Karpas-422 (cell line): ENCODE data around the gene CTDSP1. TPM values are rescaled to one million over a fixed set of nuclear protein-coding genes. Genes with fewer than 3 reads are reported as not detected.
A peak's percentile ranks its signal among the peaks of the same experiment; 100 is the strongest.

Source experiments
- DNase-seq: peaks from one replicate; pipeline ENCODE4 v3.0.0-alpha.2; 2015
- H2AFZ ChIP-seq: fragments of 200-600 bp; sonication (generic); 2 replicates; pipeline ENCODE4 v1.6.1; 2014; ENCODE audit warnings: antibody characterized with exemption, low read length, mixed read lengths
- H3K27ac ChIP-seq: fragments of 200-600 bp; sonication (generic); 2 replicates; pipeline ENCODE4 v1.5.1; 2014; ENCODE audit warnings: mild to moderate bottlenecking, low read length, moderate library complexity
- H3K27me3 ChIP-seq: fragments of 200-600 bp; sonication (generic); 2 replicates; pipeline ENCODE4 v1.6.1; 2014; ENCODE audit warnings: low read length, mixed read lengths
- H3K36me3 ChIP-seq: fragments of 200-600 bp; sonication (generic); 2 replicates; pipeline ENCODE4 v1.6.1; 2014; ENCODE audit warnings: low read length, mixed read lengths; ENCODE audit not compliant: insufficient read depth
- H3K4me1 ChIP-seq: fragments of 200-600 bp; sonication (generic); 2 replicates; pipeline ENCODE4 v1.6.1; 2014; ENCODE audit warnings: mild to moderate bottlenecking, low read length, mixed read lengths
- H3K4me2 ChIP-seq: fragments of 200-600 bp; sonication (generic); 2 replicates; pipeline ENCODE4 v1.6.1; 2014; ENCODE audit warnings: low read length, low read depth, mild to moderate bottlenecking; ENCODE audit not compliant: poor library complexity, severe bottlenecking
- H3K4me3 ChIP-seq: fragments of 200-600 bp; sonication (generic); 2 replicates; pipeline ENCODE4 v1.5.1; 2014; ENCODE audit warnings: mild to moderate bottlenecking, antibody characterized with exemption, low read length, mixed read lengths
- H3K79me2 ChIP-seq: fragments of 200-600 bp; sonication (generic); 2 replicates; pipeline ENCODE4 v1.6.1; 2014; ENCODE audit warnings: mild to moderate bottlenecking, low read length, mixed read lengths
- H3K9ac ChIP-seq: fragments of 200-600 bp; sonication (generic); 2 replicates; pipeline ENCODE4 v1.6.0; 2014; ENCODE audit warnings: low read length
- H3K9me2 ChIP-seq: fragments of 200-600 bp; sonication (generic), shearing (Covaris generic); replicated peaks from 2 replicates; pipeline ENCODE4 v1.6.0; 2014; ENCODE audit warnings: mild to moderate bottlenecking, low read length, moderate library complexity; ENCODE audit not compliant: insufficient read depth
- H3K9me3 ChIP-seq: fragments of 300-700, 200-600 bp; sonication (generic); 2 replicates; pipeline ENCODE4 v1.6.1; 2014; ENCODE audit warnings: low read length, mixed read lengths
- H4K20me1 ChIP-seq: fragments of 200-600 bp; sonication (generic); 2 replicates; pipeline ENCODE4 v1.6.1; 2014; ENCODE audit warnings: mild to moderate bottlenecking, antibody characterized with exemption, low read length, low read depth; ENCODE audit not compliant: insufficient read depth
- total RNA-seq: library from RNA; depleted of rRNA; stranded (reverse); fragments of >200 nt; shearing (Covaris generic); gene quantifications from 2 replicates; pipeline ENCODE4 v1.2.3, GENCODE V29; 2014; ENCODE audit warnings: low replicate concordance

The CTDSP1 gene
- total RNA-seq, 1 experiment from 2014 or later, result 46.3 TPM

DNA sequence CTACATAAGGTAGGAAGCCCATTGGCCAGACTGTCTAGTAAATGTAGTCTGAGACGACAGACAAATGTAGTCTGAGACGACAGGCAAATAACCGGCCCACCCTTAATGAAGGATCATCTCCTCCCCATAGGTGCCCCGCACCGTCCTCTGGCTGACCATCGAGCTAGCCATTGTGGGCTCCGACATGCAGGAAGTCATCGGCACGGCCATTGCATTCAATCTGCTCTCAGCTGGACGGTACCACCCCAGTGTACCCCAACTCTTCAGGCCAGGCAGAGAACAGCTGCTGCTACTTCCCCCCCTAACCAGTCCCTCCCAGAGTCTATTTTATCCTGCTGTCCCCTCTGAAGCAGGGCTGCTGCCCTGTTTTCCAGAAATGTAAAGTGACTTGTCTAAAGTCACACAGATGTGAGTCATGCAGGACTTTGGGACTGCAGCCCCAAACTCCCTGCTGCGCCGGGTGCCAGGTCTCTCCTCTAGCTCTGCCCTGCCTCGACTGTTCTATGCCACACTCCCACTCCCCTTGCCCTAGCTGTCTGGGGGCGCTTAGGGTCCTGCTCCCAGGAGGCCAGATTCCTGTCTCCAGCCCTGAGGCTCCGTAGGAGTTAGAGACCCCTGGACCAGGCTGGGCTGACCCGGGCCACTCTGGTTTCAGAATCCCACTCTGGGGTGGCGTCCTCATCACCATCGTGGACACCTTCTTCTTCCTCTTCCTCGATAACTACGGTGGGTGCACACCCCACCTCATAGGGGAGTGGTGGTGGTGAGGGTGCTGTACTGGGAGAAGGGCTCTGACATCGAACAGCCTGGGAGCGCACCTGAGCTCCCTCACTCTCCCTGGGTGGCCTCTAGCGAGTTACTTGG, 12.9 kb upstream of the CTDSP1 start:
- no peak overlapping the region for H3K4me2 ChIP-seq
- DNase-seq, result no peak
- H3K4me3 ChIP-seq, result no peak overlapping the region
- H3K27me3 ChIP-seq, result no peaks in the 10 kb centered on the region
- H3K79me2 ChIP-seq, result no peaks in the 10 kb centered on the region
- H4K20me1 ChIP-seq, result no peaks in the 10 kb centered on the region
- H3K27ac ChIP-seq, result no peak overlapping the region
- no peaks in the 10 kb centered on the region for H3K9me3 ChIP-seq
- H3K36me3 ChIP-seq, result no peaks in the 10 kb centered on the region
- H3K9me2 ChIP-seq, result no peaks in the 10 kb centered on the region
- no peak overlapping the region for H2AFZ ChIP-seq
- no peak overlapping the region for H3K9ac ChIP-seq
- H3K4me1 ChIP-seq, result peaks cover 26% of the 10 kb centered on the region

DNA sequence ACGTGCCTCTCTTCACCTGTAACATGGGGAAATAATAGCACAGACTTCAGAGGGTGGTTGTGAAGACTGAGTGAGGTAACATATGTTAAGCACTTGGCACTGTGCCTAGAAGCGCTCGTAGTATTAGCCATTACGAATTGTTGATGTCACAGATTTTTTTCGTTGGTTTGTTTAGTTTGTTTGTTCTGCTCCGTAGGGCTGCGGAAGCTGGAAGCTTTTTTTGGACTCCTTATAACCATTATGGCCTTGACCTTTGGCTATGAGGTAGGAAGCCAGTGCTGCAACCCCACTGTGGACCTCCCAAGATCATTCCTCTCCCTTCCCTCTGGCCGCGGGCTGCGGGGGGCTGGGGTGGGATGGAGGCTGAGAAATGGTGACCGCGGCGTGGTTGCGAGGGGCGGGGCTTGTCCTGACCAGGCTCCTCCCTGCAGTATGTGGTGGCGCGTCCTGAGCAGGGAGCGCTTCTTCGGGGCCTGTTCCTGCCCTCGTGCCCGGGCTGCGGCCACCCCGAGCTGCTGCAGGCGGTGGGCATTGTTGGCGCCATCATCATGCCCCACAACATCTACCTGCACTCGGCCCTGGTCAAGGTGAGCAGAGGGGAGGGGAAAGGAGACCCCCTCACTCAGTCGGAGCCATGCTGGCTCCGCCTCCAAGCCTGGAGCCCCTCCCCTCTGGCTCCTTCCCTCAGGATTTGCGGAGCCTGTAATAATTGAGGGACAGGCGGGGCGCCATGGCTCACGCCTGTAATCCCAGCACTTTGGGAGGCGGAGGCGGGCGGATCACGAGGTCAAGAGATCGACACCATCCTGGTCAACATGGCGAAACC, 12.1 kb upstream of the CTDSP1 start:
- Histone ChIP-seq H3K9ac (no peak overlapping the region), H3K4me1 (peaks cover 17% of the 10 kb centered on the region), H4K20me1 (no peaks in the 10 kb centered on the region), H3K79me2 (no peaks in the 10 kb centered on the region), H3K4me3 (no peak overlapping the region), H3K4me2 (no peak overlapping the region), H3K9me3 (no peaks in the 10 kb centered on the region), H3K27ac (no peak overlapping the region), H3K36me3 (no peaks in the 10 kb centered on the region), H3K9me2 (no peaks in the 10 kb centered on the region), H2AFZ (no peak overlapping the region), H3K27me3 (no peaks in the 10 kb centered on the region)
- DNase-seq, result peak; percentile 54

DNA sequence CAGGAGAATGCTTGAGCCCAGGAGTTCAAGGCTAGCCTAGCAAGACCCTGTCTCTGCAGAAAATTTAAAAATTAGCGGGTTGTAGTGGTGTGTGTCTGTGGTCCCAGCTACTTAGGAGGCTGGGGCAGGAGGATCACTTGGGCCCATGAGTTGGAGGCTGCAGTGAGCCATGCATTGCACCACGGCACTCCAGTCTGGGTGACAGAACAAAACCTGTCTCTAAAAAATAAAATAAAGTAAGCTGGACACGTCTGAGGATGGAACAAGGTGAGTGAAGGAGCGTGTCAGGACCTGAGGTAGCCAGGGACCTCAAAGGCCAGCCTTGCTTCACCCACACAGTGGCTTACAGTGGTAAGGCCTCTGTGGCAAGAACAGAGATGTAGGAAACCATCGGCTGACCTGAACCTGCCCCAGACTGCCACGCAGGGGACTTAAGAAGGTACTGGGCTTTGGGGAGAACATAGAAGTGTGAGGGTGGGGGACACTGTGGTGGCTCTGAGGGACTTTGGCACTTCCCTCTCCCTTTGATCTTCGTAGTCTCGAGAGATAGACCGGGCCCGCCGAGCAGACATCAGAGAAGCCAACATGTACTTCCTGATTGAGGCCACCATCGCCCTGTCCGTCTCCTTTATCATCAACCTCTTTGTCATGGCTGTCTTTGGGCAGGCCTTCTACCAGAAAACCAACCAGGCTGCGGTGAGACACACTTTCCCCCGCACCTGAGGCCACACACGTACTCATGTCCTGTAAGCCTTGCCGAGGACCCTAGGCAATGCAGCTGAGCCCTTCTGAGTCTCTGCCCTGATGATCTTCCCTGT, 10.1 kb upstream of the CTDSP1 start:
- Histone ChIP-seq H3K79me2 (no peaks in the 10 kb centered on the region), H3K4me3 (no peak overlapping the region), H3K9me3 (no peaks in the 10 kb centered on the region), H4K20me1 (no peaks in the 10 kb centered on the region), H3K4me1 (peaks cover 3% of the 10 kb centered on the region; the same call in 1 of the 2 replicates), H3K36me3 (no peaks in the 10 kb centered on the region), H3K4me2 (no peak overlapping the region), H3K27ac (no peak overlapping the region), H3K9me2 (no peaks in the 10 kb centered on the region), H3K27me3 (no peaks in the 10 kb centered on the region), H2AFZ (no peak overlapping the region), H3K9ac (no peak overlapping the region)
- DNase-seq, result peak; percentile 37

DNA sequence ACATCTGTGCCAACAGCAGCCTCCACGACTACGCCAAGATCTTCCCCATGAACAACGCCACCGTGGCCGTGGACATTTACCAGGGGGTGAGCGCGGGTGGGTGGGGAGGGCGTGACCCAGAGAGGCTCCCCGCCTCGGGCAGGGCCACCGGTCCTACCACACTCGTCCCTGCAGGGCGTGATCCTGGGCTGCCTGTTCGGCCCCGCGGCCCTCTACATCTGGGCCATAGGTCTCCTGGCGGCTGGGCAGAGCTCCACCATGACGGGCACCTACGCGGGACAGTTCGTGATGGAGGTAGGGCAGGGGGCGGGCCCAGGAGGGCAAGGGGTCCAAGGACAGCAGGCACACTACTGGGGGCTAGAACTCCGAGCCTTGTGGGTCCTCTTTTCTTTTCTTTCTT, 8.5 kb upstream of the CTDSP1 start:
- no peak overlapping the region for H3K9ac ChIP-seq
- no peaks in the 10 kb centered on the region for H3K9me3 ChIP-seq
- no peaks in the 10 kb centered on the region for H3K9me2 ChIP-seq
- H3K4me3 ChIP-seq, result no peak overlapping the region
- no peaks in the 10 kb centered on the region for H3K27me3 ChIP-seq
- no peak for DNase-seq
- no peak overlapping the region for H3K4me2 ChIP-seq
- H3K79me2 ChIP-seq, result no peaks in the 10 kb centered on the region
- H3K27ac ChIP-seq, result no peak overlapping the region
- H4K20me1 ChIP-seq, result no peaks in the 10 kb centered on the region
- H3K36me3 ChIP-seq, result no peaks in the 10 kb centered on the region
- H2AFZ ChIP-seq, result no peak overlapping the region
- peaks cover 12% of the 10 kb centered on the region for H3K4me1 ChIP-seq

DNA sequence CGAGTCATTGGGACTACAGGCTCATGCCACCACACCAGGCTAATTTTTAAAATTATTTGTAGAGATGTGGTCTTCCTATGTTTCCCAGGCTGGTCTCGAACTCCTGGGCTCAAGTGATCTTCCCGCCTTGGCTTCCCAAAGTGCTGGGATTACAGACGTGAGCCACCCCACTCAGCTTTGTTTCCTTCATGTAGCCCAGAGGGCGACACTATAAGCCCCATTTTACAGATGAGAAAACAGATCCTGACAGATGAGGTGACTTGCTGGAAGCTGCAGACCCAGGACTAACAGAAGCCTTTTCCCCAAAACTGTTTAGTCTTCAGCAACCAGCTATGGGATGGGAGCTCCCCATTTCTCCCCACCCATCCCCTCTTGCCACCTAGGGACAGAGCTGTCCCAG, 7.2 kb upstream of the CTDSP1 start:
- Histone ChIP-seq H3K79me2 (no peaks in the 10 kb centered on the region), H3K27ac (no peak overlapping the region), H3K4me2 (no peak overlapping the region), H3K9me3 (no peaks in the 10 kb centered on the region), H3K9ac (no peak overlapping the region), H4K20me1 (no peaks in the 10 kb centered on the region), H3K27me3 (no peaks in the 10 kb centered on the region), H2AFZ (no peak overlapping the region), H3K36me3 (no peaks in the 10 kb centered on the region), H3K9me2 (no peaks in the 10 kb centered on the region), H3K4me3 (no peak overlapping the region), H3K4me1 (peaks cover 21% of the 10 kb centered on the region)
- no peak for DNase-seq

DNA sequence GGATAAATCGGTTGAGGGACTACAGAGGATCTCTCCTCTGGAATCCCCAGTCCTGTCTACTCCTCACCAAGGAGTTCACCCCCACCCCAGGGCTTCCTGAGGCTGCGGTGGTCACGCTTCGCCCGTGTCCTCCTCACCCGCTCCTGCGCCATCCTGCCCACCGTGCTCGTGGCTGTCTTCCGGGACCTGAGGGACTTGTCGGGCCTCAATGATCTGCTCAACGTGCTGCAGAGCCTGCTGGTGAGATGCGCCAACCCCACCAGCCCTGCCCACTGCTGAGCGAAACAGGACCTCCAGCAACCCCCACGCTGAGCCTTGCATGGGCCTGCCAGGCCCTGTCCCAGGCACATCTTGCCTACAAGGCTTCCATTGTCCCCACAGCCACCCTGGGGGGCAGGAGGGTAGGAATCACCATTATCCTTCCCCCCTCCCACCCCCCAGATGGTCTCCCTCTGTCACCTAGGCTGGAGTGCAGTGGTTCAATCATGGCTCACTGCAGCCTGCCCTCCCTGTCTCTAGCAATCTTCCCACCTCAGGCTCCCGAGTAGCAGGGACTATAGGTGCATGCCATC, 6.7 kb upstream of the CTDSP1 start:
- Histone ChIP-seq H3K9ac (no peak overlapping the region), H3K27ac (no peak overlapping the region), H3K4me2 (no peak overlapping the region), H3K27me3 (no peaks in the 10 kb centered on the region), H4K20me1 (no peaks in the 10 kb centered on the region), H3K79me2 (no peaks in the 10 kb centered on the region), H3K9me3 (no peaks in the 10 kb centered on the region), H3K4me3 (no peak overlapping the region), H3K36me3 (no peaks in the 10 kb centered on the region), H3K9me2 (no peaks in the 10 kb centered on the region), H2AFZ (no peak overlapping the region), H3K4me1 (peaks cover 27% of the 10 kb centered on the region)
- DNase-seq, result peak; percentile 35

DNA sequence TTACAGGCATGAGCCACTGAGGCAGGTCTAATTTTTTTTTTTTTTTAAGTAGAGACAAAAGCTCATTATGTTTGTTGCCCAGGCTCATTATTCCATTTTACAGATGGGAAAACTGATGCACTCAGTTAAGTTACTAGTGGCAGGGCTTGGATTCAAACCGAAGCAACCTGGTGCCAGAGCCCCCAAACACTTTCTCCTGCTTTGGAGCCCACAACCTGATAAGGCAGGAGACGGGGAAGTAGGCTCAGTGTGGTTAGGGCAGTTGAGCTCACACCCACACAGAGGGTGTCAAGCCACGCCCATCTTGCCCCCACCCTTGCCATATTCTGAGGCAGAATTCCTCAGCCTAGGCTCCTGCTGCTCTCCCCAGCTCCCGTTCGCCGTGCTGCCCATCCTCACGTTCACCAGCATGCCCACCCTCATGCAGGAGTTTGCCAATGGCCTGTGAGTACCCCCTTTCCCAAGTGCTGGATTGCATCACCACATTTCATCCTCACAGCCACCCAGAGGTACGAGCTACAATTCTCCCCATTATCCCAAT, 5.8 kb upstream of the CTDSP1 start:
- H3K4me1 ChIP-seq, result peaks cover 35% of the 10 kb centered on the region
- no peaks in the 10 kb centered on the region for H3K9me3 ChIP-seq
- DNase-seq, result no peak
- no peak overlapping the region for H3K27ac ChIP-seq
- no peaks in the 10 kb centered on the region for H3K36me3 ChIP-seq
- no peaks in the 10 kb centered on the region for H3K27me3 ChIP-seq
- H3K9me2 ChIP-seq, result no peaks in the 10 kb centered on the region
- no peak overlapping the region for H3K4me2 ChIP-seq
- H3K79me2 ChIP-seq, result no peaks in the 10 kb centered on the region
- no peak overlapping the region for H2AFZ ChIP-seq
- H3K4me3 ChIP-seq, result no peak overlapping the region
- no peaks in the 10 kb centered on the region for H4K20me1 ChIP-seq
- H3K9ac ChIP-seq, result no peak overlapping the region
